Effector CD8-positive, alpha-beta T cell (primary cell): ENCODE measurements around the gene GRAP.
"Not testable (repeated sequence)": the region's sequence is repeated elsewhere in the genome, so short reads cannot be mapped to it uniquely, and the experiment has no call there.

Experiments
- DNase-seq: peaks from one replicate; lab custom pipeline; 2025; lab: John Stamatoyannopoulos, UW

Gene GRAP

GRCh38 chr17:19042369-19042768, 4.4 kb downstream of the GRAP start:
- DNase-seq: not testable (repeated sequence)

GRCh38 chr17:19041871-19042270, 4.9 kb downstream of the GRAP start:
- not testable (repeated sequence) for DNase-seq

GRCh38 chr17:19040350-19040749, 6.4 kb downstream of the GRAP start:
- not testable (repeated sequence) for DNase-seq

- not testable (repeated sequence) for DNase-seq
Observed at GRCh38 chr17:19038730-19039129, 8.0 kb downstream of the GRAP start.

GRCh38 chr17:19038007-19038406, 8.8 kb downstream of the GRAP start:
- not testable (repeated sequence) for DNase-seq

GRCh38 chr17:19037547-19037946, 9.2 kb downstream of the GRAP start:
- not testable (repeated sequence) for DNase-seq

- not testable (repeated sequence) for DNase-seq
Observed at GRCh38 chr17:19036186-19036585, 10.6 kb downstream of the GRAP start.

- not testable (repeated sequence) for DNase-seq
Observed at GRCh38 chr17:19032377-19032988, 14.3 kb downstream of the GRAP start.

GRCh38 chr17:19031729-19032128, 15.0 kb downstream of the GRAP start:
- not testable (repeated sequence) for DNase-seq

- not testable (repeated sequence) for DNase-seq
Observed at GRCh38 chr17:19030771-19031449, 15.8 kb downstream of the GRAP start.

- DNase-seq: not testable (repeated sequence)
Observed at GRCh38 chr17:19029740-19030139, 17.0 kb downstream of the GRAP start.

GRCh38 chr17:19028671-19029070, 18.1 kb downstream of the GRAP start:
- not testable (repeated sequence) for DNase-seq

GRCh38 chr17:19024101-19025078, 22.4 kb downstream of the GRAP start:
- DNase-seq: no peak

GRCh38 chr17:19023209-19023999, 23.4 kb downstream of the GRAP start:
- DNase-seq: no peak

GRCh38 chr17:19022747-19023146, 24.0 kb downstream of the GRAP start:
- DNase-seq: no peak

GRCh38 chr17:19022128-19022527, 24.6 kb downstream of the GRAP start:
- DNase-seq: no peak

- DNase-seq: no peak
Observed at GRCh38 chr17:19021622-19022083, 25.1 kb downstream of the GRAP start.

- DNase-seq: not testable (repeated sequence)
Observed at GRCh38 chr17:19021011-19021621, 25.6 kb downstream of the GRAP start.

GRCh38 chr17:19020016-19020415, 26.7 kb downstream of the GRAP start:
- DNase-seq: no peak

GRCh38 chr17:19019041-19019941, 27.5 kb downstream of the GRAP start:
- DNase-seq: no peak
